HG02970 (cell line): ENCODE data around the gene SCFD1.

ENCODE experiments used
- ATAC-seq: cut with Tn5 transposase; IDR thresholded peaks from one replicate; pipeline ENCODE4 v1.9.1; 2021; ENCODE audit warnings: mild to moderate bottlenecking, moderate library complexity, moderate number of reproducible peaks; ENCODE audit not compliant: unreplicated experiment, low FRiP score

The SCFD1 gene

GRCh38 chr14:30738978-30739377 is 116.9 kb downstream of the SCFD1 start:
- ATAC-seq: no peak

- ATAC-seq: no peak
Measured at GRCh38 chr14:30748343-30748742, 126.2 kb downstream of the SCFD1 start.

DNA sequence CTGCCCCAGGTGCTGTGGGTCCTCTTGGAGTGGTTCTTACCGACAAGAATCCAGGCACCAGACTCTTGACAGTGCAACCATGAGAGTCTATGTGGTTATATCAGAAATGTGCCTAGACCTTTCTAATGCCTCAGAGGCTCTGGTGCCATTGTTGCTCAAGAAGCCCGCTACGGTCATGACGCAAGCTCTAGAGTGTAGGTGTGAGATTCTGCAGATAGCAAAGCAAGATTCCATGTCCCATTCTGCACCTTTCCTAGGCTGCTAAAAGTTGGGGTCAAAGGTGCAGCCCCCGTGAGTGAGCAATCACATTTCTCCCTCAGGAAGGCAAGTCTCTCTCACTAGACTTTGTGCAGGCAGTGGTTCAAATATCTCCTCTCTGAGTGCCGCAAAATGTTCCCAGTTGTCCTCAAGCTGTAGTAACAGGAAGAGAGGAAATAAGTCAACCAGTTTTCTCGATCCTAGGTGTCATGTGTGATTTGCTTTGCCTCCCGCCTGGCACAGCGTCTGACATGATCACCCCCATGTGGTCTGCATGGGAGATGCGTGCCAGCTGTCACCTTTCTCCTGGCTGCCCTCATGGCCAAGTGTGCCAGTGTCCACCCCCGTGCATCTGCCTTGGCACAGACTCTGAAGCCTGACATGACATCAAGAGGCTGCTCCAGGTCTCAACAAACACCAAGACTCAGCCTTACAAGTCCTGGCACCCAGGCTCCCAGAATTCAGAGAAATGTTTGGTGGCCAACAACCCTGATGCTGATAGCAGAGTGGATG is 129.7 kb downstream of the SCFD1 start:
- no peak for ATAC-seq

DNA sequence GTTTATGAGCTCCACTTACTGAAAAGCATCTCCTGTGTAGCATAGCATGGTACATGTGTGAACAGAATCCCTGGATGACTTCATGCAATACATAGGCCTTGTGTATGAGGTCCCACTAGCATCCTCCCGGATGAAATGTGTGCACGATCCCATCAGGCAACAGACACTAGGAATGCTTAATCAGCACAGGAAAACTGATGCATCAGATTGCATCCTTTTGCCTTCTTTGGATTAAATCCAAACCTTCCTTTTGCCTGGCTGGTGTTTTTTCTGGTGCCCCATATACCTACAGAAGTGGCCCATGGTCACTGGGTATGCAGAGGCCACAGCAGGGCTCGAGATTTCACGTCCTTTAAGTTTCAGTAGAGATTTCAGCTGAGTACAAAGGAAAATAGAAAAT is 131.3 kb downstream of the SCFD1 start:
- no peak for ATAC-seq

DNA sequence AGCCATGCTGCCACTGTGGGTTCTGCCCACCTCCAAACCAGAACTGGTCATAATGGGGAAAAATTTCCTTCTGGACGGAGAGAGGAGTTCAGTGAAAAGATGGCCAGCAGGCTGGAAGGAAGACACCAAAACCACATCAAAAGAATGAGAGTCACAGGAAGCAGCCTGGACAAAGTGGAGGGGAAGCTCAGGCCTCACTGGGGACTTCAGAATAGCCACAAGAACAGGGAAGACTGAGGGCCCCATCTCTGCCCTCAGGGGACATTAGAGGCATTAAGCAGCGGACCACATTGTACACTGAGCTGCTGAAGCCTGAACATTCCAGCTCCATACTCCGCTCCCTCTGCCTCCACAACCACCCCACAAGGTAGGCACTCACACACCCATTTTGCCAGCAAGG is 132.7 kb downstream of the SCFD1 start:
- ATAC-seq: no peak

GRCh38 chr14:30756594-30756993 is 134.5 kb downstream of the SCFD1 start:
- no peak for ATAC-seq

- ATAC-seq: no peak
Measured at GRCh38 chr14:30757082-30757481, 135.0 kb downstream of the SCFD1 start.

- ATAC-seq: no peak
Measured at GRCh38 chr14:30759172-30760125, 137.3 kb downstream of the SCFD1 start.

- no peak for ATAC-seq
Measured at GRCh38 chr14:30763891-30764290, 141.8 kb downstream of the SCFD1 start.

GRCh38 chr14:30767624-30768023 is 145.5 kb downstream of the SCFD1 start:
- ATAC-seq: no peak

DNA sequence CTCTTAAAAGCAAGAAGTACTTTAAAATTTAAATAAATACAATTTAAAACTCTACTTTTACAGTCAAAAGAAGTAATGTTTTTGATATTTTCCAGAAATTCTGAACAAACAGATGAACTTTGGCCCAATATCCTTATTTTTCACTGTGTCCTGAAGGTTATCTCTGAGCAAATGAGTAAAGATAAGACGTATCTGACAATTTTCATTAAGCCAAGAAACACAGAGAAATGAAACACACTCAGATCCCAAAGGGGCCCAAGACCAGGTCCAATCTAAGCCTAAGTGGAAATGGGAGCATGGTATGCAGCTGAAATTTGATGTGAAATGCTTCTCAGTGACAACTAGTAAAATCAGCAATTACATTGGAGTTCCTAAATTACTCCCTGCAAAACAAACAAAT is 146.7 kb downstream of the SCFD1 start:
- ATAC-seq: no peak

DNA sequence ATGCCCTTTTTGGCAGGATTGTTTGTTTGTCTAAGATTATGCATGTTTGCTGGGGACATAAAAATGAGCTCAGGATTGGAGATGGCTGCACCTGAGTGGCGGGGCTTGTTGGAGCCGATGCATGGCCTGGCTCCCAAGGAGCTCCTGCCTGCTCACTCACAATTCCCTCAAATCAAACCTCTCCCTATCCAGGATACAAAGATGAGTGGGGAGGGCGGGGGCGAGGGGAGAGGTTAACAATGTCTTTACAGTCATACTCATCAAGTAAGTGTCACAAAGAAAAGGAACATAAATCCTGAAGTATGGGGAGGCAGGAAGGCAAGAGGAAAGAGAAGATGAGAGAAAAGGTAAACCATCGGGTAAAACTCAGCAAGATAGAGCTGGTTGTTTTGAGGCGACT is 148.3 kb downstream of the SCFD1 start:
- ATAC-seq: no peak

DNA sequence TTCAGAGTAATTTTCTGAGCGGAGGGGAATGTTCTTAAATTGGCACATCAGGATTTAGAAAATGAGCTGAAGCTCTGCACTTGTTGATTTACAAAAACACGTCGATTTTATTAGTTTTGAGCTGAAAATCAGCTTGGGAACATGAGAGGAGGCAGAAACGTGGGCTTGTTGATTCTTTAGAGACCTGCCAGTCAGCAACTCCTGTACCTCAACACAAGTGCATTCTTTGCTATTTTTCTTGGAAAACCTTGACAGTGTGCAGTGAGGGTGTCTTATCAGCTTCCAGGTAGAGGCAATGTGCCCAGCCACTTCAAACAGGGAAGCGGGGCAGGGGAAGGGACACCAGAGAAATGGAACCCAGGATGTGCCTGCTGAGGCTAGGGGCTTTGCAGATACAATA is 149.5 kb downstream of the SCFD1 start:
- ATAC-seq: no peak

GRCh38 chr14:30779210-30779609 is 157.1 kb downstream of the SCFD1 start:
- no peak for ATAC-seq
